Activated gamma-delta T cell treated with Interleukin-2 at 50 U/mL for 16 hours (primary cell): ENCODE data around the gene ASRGL1.
"Not testable (repeated sequence)": the region's sequence is repeated elsewhere in the genome, so short reads cannot be mapped to it uniquely, and the experiment has no call there.

ENCODE experiments used
- DNase-seq: peaks from one replicate; pipeline ENCODE4 v3.0.0-alpha.2; 2020

Gene ASRGL1

GRCh38 chr11:62337303-62338181 is at the start of gene ASRGL1:
Gene ASRGL1 (plus strand): TSS chr11:62337448. CDS start chr11:62337978, 530 bp downstream.
- DNase-seq: peak; percentile 70

GRCh38 chr11:62295504-62295903 is 41.7 kb upstream of the ASRGL1 start:
- no peak for DNase-seq

GRCh38 chr11:62298975-62299374 is 38.3 kb upstream of the ASRGL1 start, which contains the start of gene SCGB1D4:
Gene SCGB1D4 (minus strand): TSS chr11:62299075. CDS start chr11:62299010, 65 bp downstream.
- no peak for DNase-seq

GRCh38 chr11:62306227-62306626 is 31.0 kb upstream of the ASRGL1 start:
- no peak for DNase-seq

GRCh38 chr11:62307950-62308349 is 29.3 kb upstream of the ASRGL1 start:
- DNase-seq: no peak

- no peak for DNase-seq
Measured at GRCh38 chr11:62309991-62310390, 27.3 kb upstream of the ASRGL1 start.

GRCh38 chr11:62315431-62315830 is 21.8 kb upstream of the ASRGL1 start:
- DNase-seq: no peak

- no peak for DNase-seq
Measured at GRCh38 chr11:62322524-62322923, 14.7 kb upstream of the ASRGL1 start.

GRCh38 chr11:62324731-62325556 is 12.3 kb upstream of the ASRGL1 start:
- DNase-seq: peak; percentile 20

- DNase-seq: not testable (repeated sequence)
Measured at GRCh38 chr11:62325781-62326180, 11.5 kb upstream of the ASRGL1 start.

GRCh38 chr11:62326719-62327118 is 10.5 kb upstream of the ASRGL1 start:
- not testable (repeated sequence) for DNase-seq

GRCh38 chr11:62327541-62327940 is 9.7 kb upstream of the ASRGL1 start:
- DNase-seq: not testable (repeated sequence)

GRCh38 chr11:62331264-62331663 is 6.0 kb upstream of the ASRGL1 start:
- DNase-seq: not testable (repeated sequence)

GRCh38 chr11:62333768-62334167 is 3.5 kb upstream of the ASRGL1 start:
- no peak for DNase-seq

GRCh38 chr11:62336949-62337302 is 322 bp upstream of the ASRGL1 start:
- DNase-seq: not testable (repeated sequence)

- no peak for DNase-seq
Measured at GRCh38 chr11:62338218-62338617, 970 bp downstream of the ASRGL1 start.

GRCh38 chr11:62340269-62340901 is 3.1 kb downstream of the ASRGL1 start:
- DNase-seq: peak; percentile 54

- no peak for DNase-seq
Measured at GRCh38 chr11:62341588-62341987, 4.3 kb downstream of the ASRGL1 start.

- DNase-seq: not testable (repeated sequence)
Measured at GRCh38 chr11:62343646-62344190, 6.5 kb downstream of the ASRGL1 start.

GRCh38 chr11:62344210-62344609 is 7.0 kb downstream of the ASRGL1 start:
- no peak for DNase-seq

GRCh38 chr11:62345861-62346260 is 8.6 kb downstream of the ASRGL1 start:
- DNase-seq: no peak

GRCh38 chr11:62352355-62353336 is 15.4 kb downstream of the ASRGL1 start:
- no peak for DNase-seq
